Subcutaneous adipose tissue (tissue), 4 donors: Measurements from ENCODE around the gene PUSL1. TPM values are rescaled to one million over a fixed set of nuclear protein-coding genes. Genes with fewer than 3 reads are reported as not detected.

Source experiments
- total RNA-seq, 4 donors: library from RNA; depleted of rRNA; stranded (reverse); fragments of >200 nt; gene quantifications; one replicate each; pipeline ENCODE4 v1.1.0, GENCODE V29; 2016
- TF ChIP-seq, protein P1 (sequence below): fragments of 450-650 bp; IDR thresholded peaks from one replicate; pipeline ENCODE4 v1.5.1; 2016; ENCODE audit warnings: low read depth, mild to moderate bottlenecking, control low read depth, antibody characterized with exemption, moderate library complexity

The PUSL1 gene, protein sequence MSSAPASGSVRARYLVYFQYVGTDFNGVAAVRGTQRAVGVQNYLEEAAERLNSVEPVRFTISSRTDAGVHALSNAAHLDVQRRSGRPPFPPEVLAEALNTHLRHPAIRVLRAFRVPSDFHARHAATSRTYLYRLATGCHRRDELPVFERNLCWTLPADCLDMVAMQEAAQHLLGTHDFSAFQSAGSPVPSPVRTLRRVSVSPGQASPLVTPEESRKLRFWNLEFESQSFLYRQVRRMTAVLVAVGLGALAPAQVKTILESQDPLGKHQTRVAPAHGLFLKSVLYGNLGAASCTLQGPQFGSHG
- total RNA-seq, result 10 to 100 TPM in 3 of 4 donors, 1 to 10 TPM in 1; 7.2 to 12.9 (median 10.9) TPM

DNA sequence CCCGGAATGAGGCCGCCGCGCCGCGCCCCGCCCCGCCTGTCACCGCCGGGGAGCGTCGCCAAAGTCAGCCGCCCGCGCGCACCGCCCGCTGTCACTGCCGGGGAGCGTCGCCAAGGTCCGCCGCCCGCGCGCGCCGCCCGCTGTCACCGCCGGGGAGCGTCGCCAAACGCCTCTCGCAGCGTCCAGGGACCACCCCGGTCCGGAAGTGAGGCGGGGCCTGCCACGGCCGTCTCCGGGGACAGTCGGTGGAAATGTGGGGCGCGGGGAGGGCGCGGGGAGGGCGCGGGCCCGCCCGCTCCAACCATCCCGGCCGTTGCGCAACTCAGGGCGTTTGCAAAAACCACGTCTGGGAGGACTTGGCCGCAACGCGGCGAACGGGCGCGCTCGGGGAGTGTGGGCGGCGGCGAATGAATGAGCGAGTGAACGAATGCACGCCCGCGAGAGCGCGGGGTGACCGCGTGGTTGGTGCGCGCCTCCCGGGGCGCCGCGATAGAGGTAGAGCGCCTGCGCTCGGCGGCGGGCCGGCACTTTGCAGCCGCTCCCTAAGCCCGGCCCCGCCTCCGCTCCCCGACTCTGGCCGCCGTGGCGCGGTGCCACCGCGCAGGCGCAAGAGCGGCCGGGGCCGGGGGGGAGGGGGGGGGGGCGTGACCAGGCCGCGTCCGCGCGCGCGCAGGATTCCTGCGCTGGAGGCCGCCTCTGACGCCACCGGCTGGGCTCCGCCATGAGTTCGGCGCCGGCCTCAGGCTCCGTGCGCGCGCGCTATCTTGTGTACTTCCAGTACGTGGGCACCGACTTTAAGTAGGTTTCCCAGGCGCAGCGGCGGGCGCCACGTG, at the start of gene PUSL1, which contains the start of gene ACAP3:
PUSL1 (plus strand) TSS at position 675 of the 833 bp plus-strand sequence; CDS start at position 722, 47 bp downstream.
ACAP3 (minus strand) TSS at position 8 of the 833 bp plus-strand sequence. CDS start 115 bp downstream, outside the sequence.
- TF ChIP-seq, protein P1, sequence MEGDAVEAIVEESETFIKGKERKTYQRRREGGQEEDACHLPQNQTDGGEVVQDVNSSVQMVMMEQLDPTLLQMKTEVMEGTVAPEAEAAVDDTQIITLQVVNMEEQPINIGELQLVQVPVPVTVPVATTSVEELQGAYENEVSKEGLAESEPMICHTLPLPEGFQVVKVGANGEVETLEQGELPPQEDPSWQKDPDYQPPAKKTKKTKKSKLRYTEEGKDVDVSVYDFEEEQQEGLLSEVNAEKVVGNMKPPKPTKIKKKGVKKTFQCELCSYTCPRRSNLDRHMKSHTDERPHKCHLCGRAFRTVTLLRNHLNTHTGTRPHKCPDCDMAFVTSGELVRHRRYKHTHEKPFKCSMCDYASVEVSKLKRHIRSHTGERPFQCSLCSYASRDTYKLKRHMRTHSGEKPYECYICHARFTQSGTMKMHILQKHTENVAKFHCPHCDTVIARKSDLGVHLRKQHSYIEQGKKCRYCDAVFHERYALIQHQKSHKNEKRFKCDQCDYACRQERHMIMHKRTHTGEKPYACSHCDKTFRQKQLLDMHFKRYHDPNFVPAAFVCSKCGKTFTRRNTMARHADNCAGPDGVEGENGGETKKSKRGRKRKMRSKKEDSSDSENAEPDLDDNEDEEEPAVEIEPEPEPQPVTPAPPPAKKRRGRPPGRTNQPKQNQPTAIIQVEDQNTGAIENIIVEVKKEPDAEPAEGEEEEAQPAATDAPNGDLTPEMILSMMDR, result no peak

DNA sequence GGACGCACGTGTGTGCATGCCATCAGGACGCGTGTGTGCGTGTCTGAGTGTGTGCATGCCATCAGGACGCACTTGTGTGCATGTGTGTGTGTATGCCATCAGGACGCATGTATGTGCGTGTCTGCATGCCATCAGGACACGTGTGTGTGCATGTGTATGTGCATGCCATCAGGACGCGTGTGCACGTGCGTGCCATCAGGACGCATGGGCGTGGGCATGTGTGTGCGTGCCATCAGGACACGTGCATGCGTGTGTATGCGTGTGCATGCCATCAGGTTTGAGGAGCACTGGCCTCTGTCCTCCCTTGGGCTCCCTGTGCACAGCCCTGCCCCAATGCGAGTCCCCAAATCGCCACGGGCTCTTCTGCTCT, 49.3 kb upstream of the PUSL1 start:
- TF ChIP-seq, protein P1, result no peak

DNA sequence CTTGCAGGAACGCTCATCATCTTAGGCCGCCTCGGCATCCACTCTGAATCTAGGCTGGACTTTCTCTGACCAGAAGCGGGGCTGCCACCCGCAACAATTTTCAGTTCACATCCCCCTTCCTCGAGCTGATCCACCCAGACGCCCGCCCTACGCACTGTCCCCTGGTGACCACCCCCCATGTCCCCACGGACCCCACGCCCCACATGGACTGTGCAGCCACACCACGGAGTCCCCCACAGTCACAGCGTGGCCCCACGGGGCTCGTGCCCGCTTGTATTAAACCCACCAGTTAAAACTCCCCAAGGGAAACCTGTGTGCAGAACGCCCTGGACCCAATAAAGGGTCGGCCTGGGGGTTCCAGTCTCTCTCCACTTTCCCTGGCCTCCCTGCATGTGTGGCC, 48.9 kb upstream of the PUSL1 start:
- TF ChIP-seq, protein P1, result no peak

DNA sequence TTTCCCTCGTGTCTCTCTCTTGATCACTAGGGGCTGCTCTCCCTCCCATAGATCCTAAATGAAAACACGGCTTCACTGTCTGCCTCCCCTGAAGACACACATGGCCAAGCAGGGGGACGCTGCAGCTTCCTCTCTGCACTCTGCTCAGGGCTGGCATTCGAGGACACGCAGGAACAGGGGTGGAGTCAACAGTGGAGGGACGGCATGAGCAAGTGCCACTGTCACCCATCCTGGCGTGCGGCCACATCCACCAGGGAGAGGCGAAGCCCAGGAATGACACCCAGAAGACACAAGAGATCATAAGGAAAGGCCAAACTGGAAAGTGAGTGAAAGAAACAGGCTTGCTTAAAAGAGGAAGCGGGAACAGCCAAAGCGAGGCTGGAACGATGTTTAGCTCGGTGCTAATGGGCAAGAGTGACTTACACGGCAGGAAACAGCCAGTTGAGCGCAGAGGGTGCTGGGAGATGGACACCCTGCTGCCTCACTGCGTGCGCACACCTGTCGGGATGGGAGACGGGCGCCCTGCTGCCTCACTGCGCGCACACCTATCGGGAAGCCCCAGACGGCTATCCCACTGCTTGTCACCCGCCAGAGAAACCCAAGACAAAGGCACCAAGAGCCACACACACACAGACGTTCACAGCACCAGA, 48.3 kb upstream of the PUSL1 start:
- TF ChIP-seq, protein P1, result no peak

DNA sequence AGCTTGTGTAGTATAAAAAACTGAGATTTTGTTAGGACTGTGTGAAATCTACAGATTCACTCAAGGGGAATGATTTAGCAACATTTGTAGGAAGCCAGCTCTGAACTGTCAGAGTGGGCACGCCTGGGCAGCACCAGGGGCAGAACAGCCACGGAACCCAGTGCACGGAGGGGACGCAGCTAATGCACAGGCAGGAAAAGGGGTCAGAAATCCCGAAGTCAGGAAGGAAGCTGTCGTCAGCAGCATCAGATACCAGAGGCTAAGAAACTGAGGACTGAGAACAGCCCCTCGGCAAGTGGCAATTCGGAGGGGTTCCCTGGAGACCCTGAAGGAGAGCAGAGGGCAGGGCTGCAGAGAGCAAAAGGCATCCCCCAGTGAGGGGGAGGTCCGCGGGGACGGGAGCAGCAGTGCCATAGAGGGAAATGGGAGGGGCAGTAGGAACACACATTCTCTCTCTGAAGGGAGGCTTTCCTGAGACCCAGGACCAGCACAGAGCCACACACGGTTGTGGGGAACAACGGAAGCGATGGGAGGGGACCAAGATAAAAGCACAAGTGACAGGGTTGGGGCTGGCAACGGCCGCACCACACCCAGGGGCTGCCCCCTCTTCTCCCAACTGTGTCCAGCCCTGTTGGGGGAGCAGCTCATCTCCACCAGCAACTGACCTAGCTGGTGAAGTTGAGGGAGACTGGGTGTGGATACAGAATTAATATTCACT, 47.4 kb upstream of the PUSL1 start:
- TF ChIP-seq, protein P1, result no peak

DNA sequence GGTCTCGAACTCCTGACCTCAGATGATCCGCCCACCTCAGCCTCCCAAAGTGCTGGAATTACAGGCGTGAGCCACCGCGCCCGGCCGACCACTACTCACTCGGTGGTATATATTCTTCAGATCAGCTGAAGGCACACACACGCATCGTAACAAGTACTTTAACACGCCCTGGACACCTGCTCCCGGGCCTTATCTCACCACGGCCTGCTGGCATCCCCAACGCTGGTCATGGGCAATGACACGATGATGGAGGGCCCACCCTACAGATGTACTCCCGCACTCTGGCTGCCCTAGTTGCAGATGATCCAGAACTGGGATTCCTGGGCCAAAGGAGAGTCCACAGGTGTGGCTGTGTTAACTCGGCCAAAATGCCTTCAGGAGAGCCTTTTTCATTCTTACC, 46.3 kb upstream of the PUSL1 start:
- TF ChIP-seq, protein P1, result no peak
